DMS153 treated with DMSO at 0.1 percent for 48 hours (cell line): ENCODE data around the gene PEX11B.

Experiments used
- DNase-seq: peaks from one replicate; lab custom pipeline; 2025; ENCODE audit not compliant: unreplicated experiment; lab: John Stamatoyannopoulos, UW

Gene PEX11B

GRCh38 chr1:145912128-145912641 lies 6.3 kb downstream of the PEX11B start:
- no peak for DNase-seq

GRCh38 chr1:145908653-145909052 lies 9.9 kb downstream of the PEX11B start:
- no peak for DNase-seq

GRCh38 chr1:145906954-145907753 lies 11.4 kb downstream of the PEX11B start:
- DNase-seq, result no peak

GRCh38 chr1:145901312-145902021 lies 17.1 kb downstream of the PEX11B start:
- no peak for DNase-seq

DNA sequence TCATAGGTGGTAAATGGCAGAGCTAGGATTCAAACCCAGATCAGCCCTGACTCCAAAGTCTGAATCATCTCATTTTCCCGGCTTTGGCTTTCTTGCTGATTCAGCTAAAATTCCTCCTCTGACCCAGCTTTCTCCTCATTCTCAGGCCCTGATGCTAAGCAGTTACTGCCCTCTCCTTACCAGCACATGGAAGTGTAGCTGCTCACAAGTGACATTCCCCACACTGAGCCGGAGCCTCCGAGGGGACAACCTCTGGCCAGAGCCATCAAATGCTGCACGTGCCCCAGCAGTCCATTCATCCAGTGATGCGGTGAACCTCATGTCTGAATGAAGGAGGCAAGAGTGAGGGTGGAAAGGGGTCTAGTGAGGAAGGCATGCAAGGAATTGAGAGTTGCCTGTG lies 19.8 kb downstream of the PEX11B start:
- DNase-seq, result no peak

DNA sequence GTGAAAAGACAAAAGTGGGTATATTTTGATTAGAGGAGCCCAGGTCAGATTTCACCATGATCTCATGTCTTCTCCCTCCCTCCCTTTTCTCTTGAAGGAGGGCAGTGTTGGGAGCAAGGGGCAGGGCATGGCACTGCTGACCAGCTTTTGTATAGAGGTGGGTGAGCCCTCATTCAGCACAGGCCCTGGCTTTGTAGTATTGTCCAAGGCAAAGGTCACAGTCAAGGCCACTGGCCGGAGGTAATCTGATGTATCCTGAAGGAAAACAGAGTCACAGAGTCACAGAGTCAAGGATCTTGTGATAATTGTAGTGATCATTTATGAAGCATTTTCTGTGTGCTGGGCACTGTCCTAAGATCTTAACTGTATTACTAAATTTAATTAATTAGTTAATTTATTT lies 20.5 kb downstream of the PEX11B start:
- DNase-seq, result no peak

DNA sequence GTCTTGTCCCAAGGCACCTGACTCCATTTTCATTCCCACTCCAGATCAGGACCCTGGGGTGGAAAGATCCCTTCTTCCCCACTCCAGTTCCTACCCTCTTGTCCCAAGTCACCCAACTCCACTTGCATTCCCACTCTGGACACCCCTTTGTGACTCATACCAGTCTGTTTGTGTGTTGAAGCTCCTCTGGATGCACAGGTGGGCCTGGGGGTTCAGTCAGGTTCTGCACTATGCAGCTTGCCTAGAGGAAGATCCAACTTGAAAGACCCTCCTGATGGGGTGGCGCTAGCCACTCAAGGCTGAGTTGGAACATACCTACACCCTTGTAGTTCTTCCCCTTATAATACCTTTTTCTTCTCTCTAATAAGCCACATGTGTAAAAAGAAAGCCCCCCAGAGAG lies 23.0 kb downstream of the PEX11B start:
- DNase-seq, result no peak

DNA sequence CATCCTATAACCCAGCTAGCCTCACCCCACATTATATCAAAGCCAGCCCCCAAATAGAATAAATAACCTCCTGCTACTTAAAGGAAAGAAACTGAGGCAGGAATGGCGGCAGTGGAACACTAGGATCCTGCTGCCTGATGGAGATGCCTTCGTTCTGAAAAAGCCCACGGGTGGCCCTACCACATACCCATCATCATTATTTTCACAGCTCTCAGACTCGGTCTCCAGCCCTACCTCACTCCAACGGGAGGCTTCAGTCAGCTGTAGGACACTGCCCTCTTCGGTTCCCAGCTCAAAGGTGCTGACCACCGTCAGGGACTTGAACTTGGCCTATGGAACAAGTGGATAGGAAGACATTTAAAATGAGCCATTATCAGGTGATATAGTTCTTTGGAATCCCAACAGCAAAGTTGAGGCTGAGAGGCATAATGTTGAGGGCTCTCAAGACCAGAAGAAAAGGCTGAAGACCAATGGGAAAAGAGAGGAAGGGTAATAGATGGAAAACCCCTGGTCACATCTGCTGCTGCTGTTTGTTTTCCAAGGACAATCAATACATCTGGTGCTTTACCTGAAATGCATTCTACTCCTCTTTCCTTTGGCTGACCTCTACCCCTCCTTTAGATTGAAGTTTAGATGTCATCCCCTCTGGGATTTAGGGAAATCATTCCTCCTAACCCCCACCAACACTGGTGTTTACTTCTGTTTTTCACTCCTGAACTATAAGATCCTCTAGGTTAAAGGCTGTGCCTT lies 25.0 kb downstream of the PEX11B start:
- no peak for DNase-seq

- peak; percentile 52 for DNase-seq
Measured at GRCh38 chr1:145892486-145893087, 25.9 kb downstream of the PEX11B start.

GRCh38 chr1:145891587-145892485 lies 26.7 kb downstream of the PEX11B start:
- peak; percentile 99 for DNase-seq

- no peak for DNase-seq
Measured at GRCh38 chr1:145891143-145891542, 27.4 kb downstream of the PEX11B start.

GRCh38 chr1:145889722-145890121 lies 28.8 kb downstream of the PEX11B start:
- peak; percentile 76 for DNase-seq

DNA sequence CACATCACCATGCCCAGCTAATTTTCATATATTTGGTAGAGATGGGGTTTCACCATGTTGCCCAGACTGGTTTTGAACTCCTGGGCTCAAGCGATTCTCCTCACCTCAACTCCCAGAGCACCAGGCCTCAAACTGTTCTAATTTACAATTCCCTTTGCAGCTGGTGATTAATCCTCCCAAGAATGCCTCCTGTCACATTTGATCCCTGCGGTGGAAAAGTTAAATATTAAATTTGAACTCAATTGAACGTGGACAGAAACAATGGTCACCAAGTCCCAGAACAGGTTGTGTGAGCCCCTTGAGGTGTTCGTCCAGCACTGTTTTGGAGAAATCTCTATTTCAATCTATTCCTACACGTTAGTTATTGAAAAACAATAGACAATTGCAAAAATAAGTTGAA lies 30.9 kb downstream of the PEX11B start:
- no peak for DNase-seq

- DNase-seq, result no peak
Measured at GRCh38 chr1:145886816-145887215, 31.7 kb downstream of the PEX11B start.

DNA sequence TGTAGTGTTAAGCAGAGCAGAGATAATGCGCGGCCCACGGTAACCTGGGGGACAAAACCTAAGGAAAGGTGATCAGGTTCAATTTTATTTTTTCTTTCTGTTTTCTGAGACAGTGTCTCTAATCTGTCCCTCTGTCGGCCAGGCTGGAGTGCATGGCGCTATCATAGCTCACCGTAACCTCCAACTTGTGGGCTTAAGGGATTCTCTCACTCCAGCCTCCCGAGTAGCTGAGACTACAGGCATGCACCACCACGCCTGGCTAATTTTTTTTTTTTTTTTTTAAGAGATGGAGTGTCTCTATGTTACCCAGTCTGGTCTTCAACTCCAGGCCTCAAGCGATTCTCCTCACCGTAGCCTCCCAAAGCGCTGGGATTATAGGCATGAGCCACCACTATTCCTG lies 32.1 kb downstream of the PEX11B start:
- DNase-seq, result no peak

GRCh38 chr1:145885738-145886287 lies 32.7 kb downstream of the PEX11B start, which contains the start of gene ANKRD35:
Gene ANKRD35 (minus strand): TSS chr1:145885866. CDS start chr1:145885758, 108 bp downstream.
- peak; percentile 74 for DNase-seq

DNA sequence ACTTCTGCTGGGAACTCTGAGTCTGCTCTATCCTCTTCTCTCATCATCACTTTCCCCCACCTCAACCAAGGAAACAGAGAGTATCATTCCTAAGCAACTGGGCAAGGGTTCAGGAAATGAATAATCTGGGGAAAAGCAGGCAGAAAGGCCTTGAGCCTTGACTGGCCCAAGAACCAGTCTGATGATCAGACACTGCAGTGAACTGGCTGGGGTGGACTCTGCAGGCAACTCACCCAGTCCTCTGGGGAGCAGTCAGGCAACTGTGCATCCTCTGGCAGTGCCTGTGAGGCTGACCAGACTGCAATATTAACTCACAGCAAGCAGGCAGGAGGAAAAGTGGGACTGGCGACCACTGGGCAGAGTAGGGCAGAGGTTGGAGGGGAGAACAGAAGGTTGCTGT lies 33.8 kb downstream of the PEX11B start:
- DNase-seq, result no peak

GRCh38 chr1:145879775-145880174 lies 38.7 kb downstream of the PEX11B start:
- peak; percentile 98 for DNase-seq

- DNase-seq, result peak; percentile 45
Measured at GRCh38 chr1:145878724-145879123, 39.8 kb downstream of the PEX11B start.
